ENCODE results near the gene DUOX1. TPM values are rescaled to one million over a fixed set of nuclear protein-coding genes. Genes with fewer than 3 reads are reported as not detected.

Gene DUOX1
- polyA plus RNA-seq, 1 donor (not counting 4 experiments of a cell fraction or from before 2014, with no cell fraction given), result 16.3 TPM

- Histone ChIP-seq H3K27me3 (ENCODE audit: control insufficient read depth, extremely low read depth, insufficient read depth, low read length) (peaks cover 69% of the 10 kb centered on the region), H3K9me1 (ENCODE audit: control insufficient read depth, extremely low read depth, insufficient read depth, low read length) (no peaks in the 10 kb centered on the region), H3K4me3 (ENCODE audit: control insufficient read depth in 2 of 3, extremely low read depth in 1 of 3, insufficient read depth in 2 of 3, low read depth in 1 of 3, low read length in 3 of 3) (no peak overlapping the region), H2AFZ (ENCODE audit: control insufficient read depth, low read length) (no peak overlapping the region), H4K20me1 (ENCODE audit: control insufficient read depth, extremely low read depth, insufficient read depth, low read length) (peaks cover 5% of the 10 kb centered on the region), H3K4me2 (ENCODE audit: control insufficient read depth, extremely low read depth, insufficient read depth, low read depth, low read length) (no peak overlapping the region), H3K27ac (ENCODE audit: control insufficient read depth, insufficient read depth, low read length) (no peak overlapping the region), H3K36me3 (ENCODE audit: control insufficient read depth in 2 of 2, extremely low read depth in 1 of 2, insufficient read depth in 2 of 2, low read length in 2 of 2) (peaks cover 0 to 3% of the 10 kb centered on the region in 2 experiments), H3K79me2 (ENCODE audit: control insufficient read depth, insufficient read depth, low read length) (no peaks in the 10 kb centered on the region), H3K4me1 (ENCODE audit: control insufficient read depth, extremely low read depth, insufficient read depth, low read length) (peaks cover 14% of the 10 kb centered on the region), H3K9ac (ENCODE audit: control insufficient read depth, extremely low read depth, insufficient read depth, low read length) (no peak overlapping the region), H3K9me3 (ENCODE audit: control insufficient read depth, low read depth, low read length) (no peaks in the 10 kb centered on the region)
- dilution Hi-C loops (cut with MboI; ENCODE audit: extremely low pct_ligation_motif_present, low sequenced_read_pairs), result no loop called here
- FAIRE-seq, result no peak
- DNase-seq (ENCODE audit: low read depth, low spot score), result no peak
- TF ChIP-seq CTCF (optimal IDR thresholded peaks at IDR 0.05 in 1 of 3, IDR thresholded peaks at IDR 0.05 in 1 of 3, conservative IDR thresholded peaks at IDR 0.05 in 1 of 3; ENCODE audit: extremely low read depth in 1 of 3, insufficient read depth in 2 of 3, low read length in 3 of 3) (no peak), EZH2 (IDR thresholded peaks at IDR 0.05; ENCODE audit: low read length) (no peak)
Measured at GRCh38 chr15:45115312-45115820, 14.4 kb upstream of the DUOX1 start.

GRCh38 chr15:45116006-45116481 lies 13.8 kb upstream of the DUOX1 start:
- Histone ChIP-seq H3K9me1 (ENCODE audit: control insufficient read depth, extremely low read depth, insufficient read depth, low read length) (no peaks in the 10 kb centered on the region), H3K79me2 (ENCODE audit: control insufficient read depth, insufficient read depth, low read length) (no peaks in the 10 kb centered on the region), H3K9ac (ENCODE audit: control insufficient read depth, extremely low read depth, insufficient read depth, low read length) (no peak overlapping the region), H4K20me1 (ENCODE audit: control insufficient read depth, extremely low read depth, insufficient read depth, low read length) (peaks cover 5% of the 10 kb centered on the region), H3K27me3 (ENCODE audit: control insufficient read depth, extremely low read depth, insufficient read depth, low read length) (peaks cover 65% of the 10 kb centered on the region), H2AFZ (ENCODE audit: control insufficient read depth, low read length) (no peak overlapping the region), H3K9me3 (ENCODE audit: control insufficient read depth, low read depth, low read length) (no peaks in the 10 kb centered on the region), H3K4me3 (ENCODE audit: control insufficient read depth in 2 of 3, extremely low read depth in 1 of 3, insufficient read depth in 2 of 3, low read depth in 1 of 3, low read length in 3 of 3) (no peak overlapping the region), H3K27ac (ENCODE audit: control insufficient read depth, insufficient read depth, low read length) (no peak overlapping the region), H3K4me2 (ENCODE audit: control insufficient read depth, extremely low read depth, insufficient read depth, low read depth, low read length) (no peak overlapping the region), H3K4me1 (ENCODE audit: control insufficient read depth, extremely low read depth, insufficient read depth, low read length) (peaks cover 14% of the 10 kb centered on the region), H3K36me3 (ENCODE audit: control insufficient read depth in 2 of 2, extremely low read depth in 1 of 2, insufficient read depth in 2 of 2, low read length in 2 of 2) (peaks cover 0 to 3% of the 10 kb centered on the region in 2 experiments)
- FAIRE-seq (no peak), DNase-seq (ENCODE audit: low read depth, low spot score) (no peak)
- TF ChIP-seq CTCF (optimal IDR thresholded peaks at IDR 0.05 in 1 of 3, IDR thresholded peaks at IDR 0.05 in 1 of 3, conservative IDR thresholded peaks at IDR 0.05 in 1 of 3; ENCODE audit: extremely low read depth in 1 of 3, insufficient read depth in 2 of 3, low read length in 3 of 3) (no peak), EZH2 (IDR thresholded peaks at IDR 0.05; ENCODE audit: low read length) (no peak)
- dilution Hi-C loops (cut with MboI; ENCODE audit: extremely low pct_ligation_motif_present, low sequenced_read_pairs), result no loop called here

All from keratinocyte (primary cell).